Lower leg skin (tissue), 4 donors: ENCODE results near the gene DEFB118. TPM values are rescaled to one million over a fixed set of nuclear protein-coding genes. Genes with fewer than 3 reads are reported as not detected.
A peak's percentile ranks its signal among the peaks of the same experiment; 100 is the strongest.
"Not testable (repeated sequence)": the region's sequence is repeated elsewhere in the genome, so short reads cannot be mapped to it uniquely, and the experiment has no call there.

ENCODE experiments used
- DNase-seq, 2 donors: peaks; one replicate each; pipeline ENCODE4 v3.0.0-alpha.2; 2019; ENCODE audit warnings: low spot score in 2 of 2
- H3K4me3 ChIP-seq: fragments of 200-600 bp; sonication (generic); 2 replicates; pipeline ENCODE4 v1.5.1; 2017; ENCODE audit warnings: mild to moderate bottlenecking, low read depth; ENCODE audit not compliant: poor library complexity, severe bottlenecking
- POLR2A ChIP-seq, 2 donors: fragments of 450-650 bp; IDR thresholded peaks; one replicate each; pipeline ENCODE4 v1.6.1; 2016 to 2017; ENCODE audit warnings: antibody characterized with exemption in 2 of 2, mild to moderate bottlenecking in 1 of 2, moderate library complexity in 1 of 2
- WGBS, 2 donors: methylation state at CpG; one replicate each; pipeline ENCODE4 v1.1.5; 2018; 5-methylcytosine and 5-hydroxymethylcytosine counted together
- intact Hi-C: fragments of 100-400 bp; cut with DNase I; formaldehyde crosslinking; loops from one replicate; pipeline ENCODE4 v1.15.0; 2023; ENCODE audit warnings: low total_unique reads
- total RNA-seq, 4 donors: library from RNA; depleted of rRNA; stranded (reverse); fragments of >200 nt; gene quantifications; one replicate each; pipeline ENCODE4 v1.1.0, GENCODE V29; 2016
- TF ChIP-seq, protein P1 (sequence below), 3 donors: fragments of 450-650 bp; IDR thresholded peaks; one replicate each; pipeline ENCODE4 v1.5.1; 2016; ENCODE audit warnings: antibody characterized with exemption in 3 of 3, mild to moderate bottlenecking in 3 of 3, moderate library complexity in 2 of 3

Gene DEFB118
- not detected for total RNA-seq

GRCh38 chr20:31368301-31368700 is at the start of gene DEFB118:
Gene DEFB118, plus strand, starts transcription at chr20:31368601. Its CDS starts 50 bp downstream, at chr20:31368651.
- TF ChIP-seq, protein P1, sequence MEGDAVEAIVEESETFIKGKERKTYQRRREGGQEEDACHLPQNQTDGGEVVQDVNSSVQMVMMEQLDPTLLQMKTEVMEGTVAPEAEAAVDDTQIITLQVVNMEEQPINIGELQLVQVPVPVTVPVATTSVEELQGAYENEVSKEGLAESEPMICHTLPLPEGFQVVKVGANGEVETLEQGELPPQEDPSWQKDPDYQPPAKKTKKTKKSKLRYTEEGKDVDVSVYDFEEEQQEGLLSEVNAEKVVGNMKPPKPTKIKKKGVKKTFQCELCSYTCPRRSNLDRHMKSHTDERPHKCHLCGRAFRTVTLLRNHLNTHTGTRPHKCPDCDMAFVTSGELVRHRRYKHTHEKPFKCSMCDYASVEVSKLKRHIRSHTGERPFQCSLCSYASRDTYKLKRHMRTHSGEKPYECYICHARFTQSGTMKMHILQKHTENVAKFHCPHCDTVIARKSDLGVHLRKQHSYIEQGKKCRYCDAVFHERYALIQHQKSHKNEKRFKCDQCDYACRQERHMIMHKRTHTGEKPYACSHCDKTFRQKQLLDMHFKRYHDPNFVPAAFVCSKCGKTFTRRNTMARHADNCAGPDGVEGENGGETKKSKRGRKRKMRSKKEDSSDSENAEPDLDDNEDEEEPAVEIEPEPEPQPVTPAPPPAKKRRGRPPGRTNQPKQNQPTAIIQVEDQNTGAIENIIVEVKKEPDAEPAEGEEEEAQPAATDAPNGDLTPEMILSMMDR (IDR thresholded peaks at IDR 0.05): no peak
- no peak for TF ChIP-seq POLR2A (IDR thresholded peaks at IDR 0.05)
- intact Hi-C loops: no loop called here
- WGBS, 2 donors: 64 to 91% methylated on average over 2 of the region's 2 CpGs
- DNase-seq: no peak
- no peak within 1 kb of the TSS for H3K4me3 ChIP-seq

DNA sequence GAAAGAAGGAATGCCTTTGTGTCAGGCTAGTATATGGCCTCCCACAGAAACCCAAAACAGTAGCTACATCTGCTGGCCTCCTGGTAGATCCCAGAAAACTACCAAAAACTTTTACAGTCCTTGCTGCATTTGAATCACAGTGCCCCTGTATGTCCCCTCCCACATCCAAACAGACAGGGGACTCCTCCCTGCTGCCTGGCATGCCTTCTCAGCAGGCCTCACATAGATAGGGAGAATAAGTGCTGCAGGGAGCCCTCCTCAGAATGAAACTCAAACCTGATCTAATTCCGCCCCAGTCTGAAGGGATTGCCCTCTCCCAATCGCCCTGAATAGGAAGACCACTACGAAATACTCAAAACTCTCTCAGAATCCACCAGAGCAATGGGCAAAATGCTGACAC is 45.9 kb upstream of the DEFB118 start:
- TF ChIP-seq, protein P1 (IDR thresholded peaks at IDR 0.05): no peak
- TF ChIP-seq POLR2A (IDR thresholded peaks at IDR 0.05): no peak
- intact Hi-C loops: no loop called here
- 41 to 54% methylated on average over 3 of the region's 3 CpGs for WGBS, 2 donors
- DNase-seq: no peak
- H3K4me3 ChIP-seq: no peak overlapping the region

GRCh38 chr20:31330893-31331292 is 37.5 kb upstream of the DEFB118 start:
- no peak for TF ChIP-seq POLR2A (IDR thresholded peaks at IDR 0.05)
- TF ChIP-seq, protein P1 (IDR thresholded peaks at IDR 0.05): no peak
- no peak overlapping the region for H3K4me3 ChIP-seq
- intact Hi-C loops: no loop called here
- DNase-seq: no peak

GRCh38 chr20:31341470-31341869 is 26.9 kb upstream of the DEFB118 start:
- H3K4me3 ChIP-seq: peak overlapping the region; percentile 5
- TF ChIP-seq, protein P1 (IDR thresholded peaks at IDR 0.05): no peak
- TF ChIP-seq POLR2A (IDR thresholded peaks at IDR 0.05): no peak
- DNase-seq: no peak
- intact Hi-C loops: no loop called here

GRCh38 chr20:31355981-31356380 is 12.4 kb upstream of the DEFB118 start:
- 53 to 63% methylated on average over 1 of the region's 1 CpG for WGBS, 2 donors
- intact Hi-C loops: no loop called here
- no peak overlapping the region for H3K4me3 ChIP-seq
- DNase-seq: no peak
- TF ChIP-seq, protein P1 (IDR thresholded peaks at IDR 0.05): no peak
- TF ChIP-seq POLR2A (IDR thresholded peaks at IDR 0.05): no peak

GRCh38 chr20:31363295-31363694 is 5.1 kb upstream of the DEFB118 start:
- WGBS, 2 donors: 67 to 70% methylated on average over 4 of the region's 4 CpGs
- no peak for TF ChIP-seq POLR2A (IDR thresholded peaks at IDR 0.05)
- TF ChIP-seq, protein P1 (IDR thresholded peaks at IDR 0.05): no peak
- DNase-seq: no peak
- intact Hi-C loops: no loop called here
- H3K4me3 ChIP-seq: no peak overlapping the region

DNA sequence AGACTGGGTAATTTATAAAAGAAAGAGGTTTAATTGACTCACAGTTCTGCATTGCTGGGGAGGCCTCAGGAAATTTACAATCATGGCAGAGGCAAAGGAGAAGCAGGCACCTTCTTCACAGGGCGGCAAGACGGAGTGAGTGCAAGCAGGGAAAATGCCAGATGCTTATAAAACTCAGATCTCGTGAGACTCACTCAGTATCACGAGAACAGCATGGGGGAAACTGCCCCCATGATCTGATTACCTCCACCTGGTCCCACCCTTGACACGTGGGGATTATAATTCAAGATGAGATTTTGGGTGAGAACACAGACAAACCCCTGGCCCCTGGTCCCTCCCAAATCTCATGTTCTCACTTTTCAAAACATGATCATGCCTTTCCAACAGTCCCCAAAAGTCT is 4.1 kb upstream of the DEFB118 start:
- intact Hi-C loops, H3K4me3 ChIP-seq, DNase-seq: not testable (repeated sequence)
- WGBS, 2 donors: 79 to 85% methylated on average over 5 of the region's 5 CpGs
